Fibroblast of peridontal ligament (primary cell): ENCODE data around the gene RETREG2.
"Not testable (repeated sequence)": the region's sequence is repeated elsewhere in the genome, so short reads cannot be mapped to it uniquely, and the experiment has no call there.

Experiments used
- DNase-seq: peaks from one replicate; pipeline ENCODE4 v3.0.0-alpha.2; 2010; ENCODE audit errors: extremely low read depth

The RETREG2 gene

GRCh38 chr2:219197388-219197787 is 19.3 kb downstream of the RETREG2 start:
- DNase-seq = no peak

- DNase-seq = no peak
These were observed 20.9 kb downstream of the RETREG2 start for GRCh38 chr2:219198974-219199373.

- DNase-seq = no peak
These were observed 21.6 kb downstream of the RETREG2 start for GRCh38 chr2:219199470-219200211.

GRCh38 chr2:219200502-219201326 is 22.6 kb downstream of the RETREG2 start:
- DNase-seq = not testable (repeated sequence)

- DNase-seq = not testable (repeated sequence)
These were observed 23.3 kb downstream of the RETREG2 start for GRCh38 chr2:219201331-219201730.

GRCh38 chr2:219204425-219205164 is 26.5 kb downstream of the RETREG2 start:
- DNase-seq = no peak

GRCh38 chr2:219205165-219205538 is 27.1 kb downstream of the RETREG2 start:
- DNase-seq = no peak

GRCh38 chr2:219205981-219206327 is 27.9 kb downstream of the RETREG2 start:
- DNase-seq = no peak

- peak; percentile 84 for DNase-seq
These were observed 28.5 kb downstream of the RETREG2 start, which contains the start of gene ZFAND2B for GRCh38 chr2:219206328-219207133. TSS of gene ZFAND2B (plus strand) at chr2:219206782. CDS start at chr2:219206988, 206 bp downstream.

- DNase-seq = no peak
These were observed 29.2 kb downstream of the RETREG2 start for GRCh38 chr2:219207134-219207883.

- peak; percentile 59 for DNase-seq
These were observed 30.0 kb downstream of the RETREG2 start for GRCh38 chr2:219207884-219208740.

- DNase-seq = no peak
These were observed 31.4 kb downstream of the RETREG2 start for GRCh38 chr2:219209236-219210195.

- no peak for DNase-seq
These were observed 32.3 kb downstream of the RETREG2 start for GRCh38 chr2:219210196-219210885.

GRCh38 chr2:219210886-219211362 is 32.8 kb downstream of the RETREG2 start:
- DNase-seq = no peak

GRCh38 chr2:219213026-219213415 is 34.9 kb downstream of the RETREG2 start:
- no peak for DNase-seq

- DNase-seq = no peak
These were observed 35.5 kb downstream of the RETREG2 start for GRCh38 chr2:219213486-219214071.

GRCh38 chr2:219214141-219214540 is 36.1 kb downstream of the RETREG2 start:
- no peak for DNase-seq
